Subcutaneous abdominal adipose tissue (tissue), 5 donors: ENCODE results near the gene PCDHGA7.
"Not testable (repeated sequence)": the region's sequence is repeated elsewhere in the genome, so short reads cannot be mapped to it uniquely, and the experiment has no call there.

ENCODE experiments used
- H3K27ac ChIP-seq: one replicate; pipeline ENCODE4 v1.7.0; 2013; ENCODE audit warnings: low read depth, mild to moderate bottlenecking, inconsistent platforms, low read length, moderate library complexity
- H3K27me3 ChIP-seq, 5 donors: one replicate each; pipeline ENCODE4 v1.7.0; 2013; ENCODE audit warnings: low read length in 5 of 5, inconsistent platforms in 1 of 5; ENCODE audit not compliant: control insufficient read depth in 5 of 5, insufficient read depth in 4 of 5
- H3K36me3 ChIP-seq, 5 donors: one replicate each; pipeline ENCODE4 v1.7.0; 2013; ENCODE audit warnings: low read length in 5 of 5; ENCODE audit not compliant: control insufficient read depth in 5 of 5, insufficient read depth in 5 of 5
- H3K4me1 ChIP-seq, 5 donors: one replicate each; pipeline ENCODE4 v1.7.0; 2013; ENCODE audit warnings: low read length in 5 of 5, mild to moderate bottlenecking in 3 of 5, moderate library complexity in 1 of 5; ENCODE audit not compliant: control insufficient read depth in 5 of 5, insufficient read depth in 5 of 5
- H3K4me3 ChIP-seq, 5 donors: one replicate each; pipeline ENCODE4 v1.7.0; 2013; ENCODE audit warnings: low read length in 5 of 5, low read depth in 1 of 5
- H3K9ac ChIP-seq, 5 donors: one replicate each; pipeline ENCODE4 v1.7.0; 2013; ENCODE audit warnings: low read length in 5 of 5, mild to moderate bottlenecking in 4 of 5, moderate library complexity in 3 of 5
- H3K9me3 ChIP-seq, 5 donors: one replicate each; pipeline ENCODE4 v1.7.0; 2013; ENCODE audit warnings: low read length in 5 of 5; ENCODE audit not compliant: control insufficient read depth in 5 of 5
- donor health status: healthy.
- donor health status: healthy.
- donor health status: healthy.
- donor health status: healthy.
- donor health status: healthy.

The PCDHGA7 gene

DNA sequence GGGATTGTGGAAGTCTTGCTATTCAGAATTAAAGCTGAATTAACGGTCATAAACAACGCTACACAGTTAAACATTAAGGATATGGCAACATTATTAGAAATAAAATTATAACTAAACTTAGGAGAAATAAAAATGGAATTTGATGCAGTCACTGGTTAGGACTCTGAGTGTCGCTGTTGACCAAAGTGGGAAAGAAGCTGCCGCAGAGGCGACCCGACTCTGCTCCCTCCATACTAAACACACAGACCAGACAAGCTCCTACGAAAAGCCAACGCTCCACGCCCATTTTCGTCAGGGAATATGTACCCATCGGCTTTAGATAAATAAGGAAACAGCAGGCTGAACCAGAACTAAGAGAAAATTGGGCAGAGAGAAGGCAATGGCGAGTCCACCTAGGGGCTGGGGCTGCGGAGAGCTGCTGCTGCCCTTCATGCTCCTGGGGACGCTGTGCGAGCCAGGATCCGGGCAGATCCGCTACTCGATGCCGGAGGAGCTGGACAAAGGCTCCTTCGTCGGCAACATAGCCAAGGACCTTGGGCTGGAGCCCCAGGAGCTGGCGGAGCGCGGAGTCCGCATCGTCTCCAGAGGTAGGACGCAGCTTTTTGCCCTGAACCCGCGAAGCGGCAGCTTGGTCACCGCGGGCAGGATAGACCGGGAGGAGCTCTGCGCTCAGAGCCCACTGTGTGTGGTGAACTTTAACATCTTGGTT lies 18.4 kb upstream of the PCDHGA7 start, which contains the start of gene PCDHGA5:
PCDHGA5 (plus strand) TSS at position 211 of the 709 bp plus-strand sequence; CDS start at position 380, 169 bp downstream.
- H3K4me1 ChIP-seq, result peaks cover 0 to 3% (median 0%) of the 10 kb centered on the region in 5 donors
- H3K9ac ChIP-seq, result no peak within 1 kb of the TSS
- no peaks in the 10 kb centered on the region for H3K36me3 ChIP-seq
- peaks cover 0 to 16% (median 11%) of the 10 kb centered on the region in 5 donors for H3K27me3 ChIP-seq
- H3K9me3 ChIP-seq, result peaks cover 46 to 76% (median 68%) of the 10 kb centered on the region in 5 donors
- peak within 1 kb of the TSS; percentile 46 to 61 (median 50) for H3K4me3 ChIP-seq
- H3K27ac ChIP-seq, result no peak within 1 kb of the TSS

DNA sequence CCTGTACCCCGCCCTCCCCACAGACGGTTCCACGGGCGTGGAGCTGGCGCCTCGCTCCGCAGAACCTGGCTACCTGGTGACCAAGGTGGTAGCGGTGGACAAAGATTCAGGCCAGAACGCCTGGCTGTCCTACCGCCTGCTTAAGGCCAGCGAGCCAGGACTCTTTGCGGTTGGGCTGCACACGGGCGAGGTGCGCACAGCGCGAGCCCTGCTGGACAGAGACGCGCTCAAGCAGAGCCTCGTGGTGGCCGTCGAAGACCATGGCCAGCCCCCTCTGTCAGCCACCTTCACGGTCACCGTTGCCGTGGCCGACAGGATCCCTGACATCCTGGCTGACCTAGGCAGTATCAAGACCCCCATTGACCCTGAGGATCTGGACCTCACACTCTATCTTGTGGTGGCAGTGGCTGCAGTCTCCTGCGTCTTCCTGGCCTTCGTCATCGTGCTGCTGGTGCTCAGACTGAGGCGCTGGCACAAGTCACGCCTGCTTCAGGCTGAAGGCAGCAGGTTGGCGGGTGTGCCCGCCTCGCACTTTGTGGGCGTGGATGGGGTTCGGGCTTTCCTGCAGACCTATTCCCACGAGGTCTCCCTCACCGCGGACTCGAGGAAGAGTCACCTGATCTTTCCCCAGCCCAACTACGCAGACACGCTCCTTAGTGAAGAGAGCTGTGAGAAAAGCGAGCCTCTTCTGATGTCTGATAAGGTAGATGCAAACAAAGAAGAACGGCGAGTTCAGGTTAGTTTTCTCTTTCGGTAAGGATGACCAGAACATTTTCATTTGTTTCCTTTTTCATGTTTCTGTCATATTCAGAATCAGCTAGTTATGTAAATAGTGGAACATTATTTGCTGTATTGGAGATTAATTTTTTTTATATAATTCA lies 16.3 kb upstream of the PCDHGA7 start:
- Histone ChIP-seq H3K27me3 (peaks cover 0 to 17% (median 11%) of the 10 kb centered on the region in 5 donors), H3K4me3 (peak overlapping the region in 4 of 5 donors; percentile 13 to 61 (median 32)), H3K9ac (no peak overlapping the region), H3K9me3 (peaks cover 48 to 77% (median 67%) of the 10 kb centered on the region in 5 donors), H3K27ac (no peak overlapping the region), H3K4me1 (peaks cover 0 to 5% (median 0%) of the 10 kb centered on the region in 5 donors), H3K36me3 (no peaks in the 10 kb centered on the region)

DNA sequence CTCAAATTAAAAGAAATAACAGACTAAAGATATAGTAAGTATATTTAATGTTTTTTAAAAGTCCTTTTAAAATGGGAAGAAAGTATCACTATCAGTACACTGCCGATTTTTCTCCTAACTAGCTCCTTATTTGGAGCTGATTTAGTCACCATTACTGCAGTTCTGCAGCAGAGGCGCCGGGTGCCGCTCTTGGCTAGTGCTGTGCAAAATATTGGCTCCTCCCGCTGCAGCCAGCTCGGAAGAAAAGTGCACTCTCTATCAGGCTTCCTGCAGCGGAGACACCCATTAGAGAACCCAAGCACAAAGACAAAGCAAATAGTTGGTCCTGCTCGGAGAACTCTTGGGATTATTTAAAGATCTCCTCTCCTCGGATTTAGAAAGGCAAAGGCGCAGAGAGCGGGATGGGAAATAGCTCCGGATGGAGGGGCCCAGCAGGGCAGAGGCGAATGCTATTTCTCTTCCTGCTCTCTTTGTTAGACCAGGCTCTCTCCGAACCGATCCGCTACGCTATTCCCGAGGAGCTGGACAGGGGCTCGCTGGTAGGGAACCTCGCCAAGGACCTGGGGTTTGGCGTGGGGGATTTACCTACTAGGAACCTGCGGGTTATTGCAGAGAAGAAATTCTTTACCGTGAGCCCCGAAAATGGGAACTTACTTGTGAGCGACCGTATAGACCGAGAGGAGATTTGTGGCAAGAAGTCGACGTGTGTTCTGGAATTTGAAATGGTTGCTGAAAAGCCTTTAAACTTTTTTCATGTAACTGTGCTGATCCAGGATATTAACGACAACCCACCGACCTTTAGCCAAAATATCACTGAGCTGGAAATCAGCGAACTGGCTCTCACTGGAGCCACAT lies 12.3 kb upstream of the PCDHGA7 start, which contains the start of gene PCDHGB3:
PCDHGB3 (plus strand) TSS at position 249 of the 855 bp plus-strand sequence; CDS start at position 402, 153 bp downstream.
- peaks cover 0 to 5% (median 0%) of the 10 kb centered on the region in 5 donors for H3K4me1 ChIP-seq
- peak within 1 kb of the TSS; percentile 41 to 74 (median 54) for H3K4me3 ChIP-seq
- no peaks in the 10 kb centered on the region for H3K36me3 ChIP-seq
- H3K9me3 ChIP-seq, result peaks cover 52 to 77% (median 70%) of the 10 kb centered on the region in 5 donors
- no peak within 1 kb of the TSS for H3K27ac ChIP-seq
- H3K9ac ChIP-seq, result no peak within 1 kb of the TSS
- peaks cover 0 to 19% (median 16%) of the 10 kb centered on the region in 5 donors for H3K27me3 ChIP-seq

DNA sequence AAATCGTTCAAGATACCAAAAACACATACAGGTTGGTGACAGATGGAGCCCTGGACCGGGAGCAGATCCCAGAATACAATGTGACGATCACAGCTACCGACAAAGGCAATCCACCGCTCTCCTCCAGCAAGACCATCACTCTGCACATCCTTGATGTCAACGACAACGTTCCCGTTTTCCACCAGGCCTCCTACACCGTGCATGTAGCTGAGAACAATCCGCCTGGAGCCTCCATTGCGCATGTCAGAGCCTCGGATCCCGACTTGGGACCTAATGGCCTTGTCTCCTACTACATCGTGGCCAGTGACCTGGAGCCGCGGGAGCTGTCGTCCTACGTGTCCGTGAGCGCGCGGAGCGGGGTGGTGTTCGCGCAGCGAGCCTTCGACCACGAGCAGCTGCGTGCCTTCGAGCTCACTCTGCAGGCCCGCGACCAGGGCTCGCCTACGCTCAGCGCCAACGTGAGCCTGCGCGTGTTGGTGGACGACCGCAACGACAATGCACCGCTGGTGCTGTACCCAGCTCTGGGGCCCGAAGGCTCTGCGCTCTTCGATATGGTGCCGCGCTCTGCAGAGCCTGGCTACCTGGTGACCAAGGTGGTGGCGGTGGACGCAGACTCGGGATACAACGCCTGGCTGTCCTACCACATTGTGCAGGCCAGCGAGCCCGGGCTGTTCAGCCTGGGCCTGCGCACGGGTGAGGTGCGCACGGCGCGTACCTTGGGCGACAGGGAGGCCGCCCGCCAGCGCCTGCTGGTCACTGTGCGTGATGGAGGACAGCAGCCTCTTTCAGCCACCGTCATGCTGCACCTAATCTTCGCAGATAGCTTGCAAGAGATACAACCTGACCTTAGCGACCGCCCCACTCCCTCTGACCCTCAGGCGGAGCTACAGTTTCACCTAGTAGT lies 10.7 kb upstream of the PCDHGA7 start:
- Histone ChIP-seq H3K36me3 (no peaks in the 10 kb centered on the region), H3K4me1 (peaks cover 0 to 5% (median 0%) of the 10 kb centered on the region in 5 donors), H3K27me3 (peaks cover 0 to 11% (median 9%) of the 10 kb centered on the region in 5 donors), H3K9ac (no peak overlapping the region), H3K27ac (no peak overlapping the region), H3K9me3 (peaks cover 48 to 76% (median 68%) of the 10 kb centered on the region in 5 donors), H3K4me3 (peak overlapping the region; percentile 32 to 58 (median 54))

DNA sequence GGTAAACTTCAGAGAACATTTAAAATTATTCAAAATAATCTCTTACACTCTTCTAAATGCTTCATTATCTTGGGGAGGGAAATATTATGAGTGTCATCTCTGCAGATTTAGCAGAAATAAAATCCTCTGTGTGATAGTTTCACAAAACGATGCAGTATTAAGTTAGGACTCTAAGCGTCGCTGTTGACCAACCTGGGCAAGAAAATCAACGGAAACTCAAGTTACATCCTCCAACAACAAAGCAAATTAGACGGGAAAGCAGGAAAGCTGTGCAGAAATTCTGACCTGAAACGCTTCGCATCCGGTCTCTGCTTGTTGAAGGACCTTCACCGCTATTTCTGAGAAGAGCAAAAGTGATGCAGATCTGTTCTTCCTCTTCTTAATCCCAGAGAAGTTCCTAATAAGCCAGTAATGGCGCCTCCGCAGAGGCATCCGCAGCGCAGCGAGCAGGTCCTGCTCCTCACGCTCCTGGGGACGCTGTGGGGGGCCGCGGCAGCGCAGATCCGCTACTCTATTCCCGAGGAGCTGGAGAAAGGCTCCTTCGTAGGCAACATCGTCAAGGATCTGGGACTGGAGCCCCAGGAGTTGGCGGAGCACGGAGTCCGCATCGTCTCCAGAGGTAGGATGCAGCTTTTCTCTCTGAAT lies 8.7 kb upstream of the PCDHGA7 start, which contains the start of gene PCDHGA6:
PCDHGA6 (plus strand) TSS at position 219 of the 645 bp plus-strand sequence; CDS start at position 412, 193 bp downstream.
- Histone ChIP-seq H3K4me1 (peaks cover 0 to 5% (median 0%) of the 10 kb centered on the region in 5 donors), H3K27me3 (peaks cover 0 to 11% (median 9%) of the 10 kb centered on the region in 5 donors), H3K36me3 (no peaks in the 10 kb centered on the region), H3K9ac (no peak within 1 kb of the TSS), H3K4me3 (peak within 1 kb of the TSS; percentile 45 to 68 (median 59)), H3K9me3 (peaks cover 53 to 80% (median 78%) of the 10 kb centered on the region in 5 donors), H3K27ac (no peak within 1 kb of the TSS)

DNA sequence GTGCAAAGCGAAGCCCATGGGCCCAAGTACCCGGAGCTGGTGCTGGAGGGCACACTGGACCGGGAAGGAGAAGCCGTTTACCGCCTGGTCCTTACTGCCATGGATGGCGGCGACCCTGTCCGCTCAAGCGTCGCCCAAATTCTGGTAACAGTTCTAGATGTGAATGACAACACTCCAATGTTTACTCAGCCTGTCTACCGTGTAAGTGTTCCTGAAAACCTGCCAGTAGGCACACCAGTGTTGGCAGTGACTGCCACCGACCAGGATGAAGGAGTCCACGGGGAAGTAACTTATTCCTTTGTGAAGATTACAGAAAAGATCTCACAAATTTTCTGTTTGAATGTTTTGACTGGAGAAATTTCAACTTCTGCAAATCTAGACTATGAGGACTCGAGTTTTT lies 7.9 kb upstream of the PCDHGA7 start:
- Histone ChIP-seq H3K9ac (no peak overlapping the region), H3K4me1 (peaks cover 0 to 5% (median 0%) of the 10 kb centered on the region in 5 donors), H3K36me3 (no peaks in the 10 kb centered on the region), H3K4me3 (peak overlapping the region; percentile 45 to 68 (median 59)), H3K27ac (no peak overlapping the region), H3K27me3 (peaks cover 0 to 11% (median 9%) of the 10 kb centered on the region in 5 donors), H3K9me3 (peaks cover 53 to 82% (median 77%) of the 10 kb centered on the region in 5 donors)

DNA sequence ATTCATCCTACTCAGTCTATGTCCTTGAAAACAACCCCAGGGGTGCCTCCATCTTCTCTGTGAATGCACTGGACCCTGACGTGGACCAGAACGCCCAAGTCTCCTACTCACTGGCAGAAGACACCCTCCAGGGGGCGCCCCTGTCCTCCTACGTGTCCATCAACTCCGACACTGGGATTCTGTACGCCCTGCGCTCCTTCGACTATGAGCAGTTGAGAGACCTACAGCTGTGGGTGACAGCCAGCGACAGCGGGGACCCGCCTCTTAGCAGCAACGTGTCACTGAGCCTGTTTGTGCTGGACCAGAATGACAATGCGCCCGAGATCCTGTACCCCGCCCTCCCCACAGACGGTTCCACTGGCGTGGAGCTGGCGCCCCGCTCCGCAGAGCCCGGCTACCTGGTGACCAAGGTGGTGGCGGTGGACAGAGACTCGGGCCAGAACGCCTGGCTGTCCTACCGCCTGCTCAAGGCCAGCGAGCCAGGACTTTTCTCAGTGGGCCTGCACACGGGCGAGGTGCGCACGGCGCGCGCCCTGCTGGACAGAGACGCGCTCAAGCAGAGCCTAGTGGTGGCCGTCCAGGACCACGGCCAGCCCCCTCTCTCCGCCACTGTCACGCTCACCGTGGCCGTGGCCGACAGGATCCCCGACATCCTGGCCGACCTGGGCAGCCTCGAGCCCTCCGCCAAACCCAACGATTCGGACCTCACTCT lies 6.9 kb upstream of the PCDHGA7 start:
- H3K9ac ChIP-seq, H3K4me1 ChIP-seq, H3K27ac ChIP-seq, H3K36me3 ChIP-seq: not testable (repeated sequence)
- Histone ChIP-seq H3K27me3 (peaks cover 0 to 11% (median 9%) of the 10 kb centered on the region in 5 donors), H3K9me3 (peaks cover 52 to 73% (median 70%) of the 10 kb centered on the region in 5 donors), H3K4me3 (peak overlapping the region; percentile 29 to 59 (median 49))

DNA sequence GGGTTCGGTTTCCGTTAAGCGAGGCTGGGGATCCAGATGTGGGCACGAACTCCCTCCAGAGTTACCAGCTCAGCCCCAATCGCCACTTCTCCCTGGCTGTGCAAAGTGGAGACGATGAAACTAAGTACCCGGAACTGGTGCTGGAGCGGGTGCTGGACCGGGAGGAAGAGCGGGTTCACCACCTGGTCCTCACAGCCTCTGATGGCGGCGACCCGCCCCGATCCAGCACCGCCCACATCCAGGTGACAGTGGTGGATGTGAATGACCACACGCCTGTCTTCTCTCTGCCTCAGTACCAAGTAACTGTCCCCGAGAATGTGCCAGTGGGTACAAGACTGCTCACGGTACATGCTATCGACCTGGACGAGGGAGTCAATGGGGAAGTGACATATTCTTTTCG lies 803 bp downstream of the PCDHGA7 start:
- peaks cover 34 to 69% (median 65%) of the 10 kb centered on the region in 5 donors for H3K9me3 ChIP-seq
- peak overlapping the region in 4 of 5 donors; percentile 51 to 65 (median 62) for H3K4me3 ChIP-seq
- H3K9ac ChIP-seq, result no peak overlapping the region
- peaks cover 0 to 11% (median 0%) of the 10 kb centered on the region in 5 donors for H3K27me3 ChIP-seq
- H3K36me3 ChIP-seq, result no peaks in the 10 kb centered on the region
- peaks cover 0 to 4% (median 0%) of the 10 kb centered on the region in 5 donors for H3K4me1 ChIP-seq
- no peak overlapping the region for H3K27ac ChIP-seq
